Ammon's horn (tissue), 1 donor: ENCODE data around the gene GPR176.

Experiments
- DNase-seq: peaks from one replicate; pipeline ENCODE4 v3.0.0-alpha.2; 2016; ENCODE audit warnings: low spot score

GPR176 gene, protein sequence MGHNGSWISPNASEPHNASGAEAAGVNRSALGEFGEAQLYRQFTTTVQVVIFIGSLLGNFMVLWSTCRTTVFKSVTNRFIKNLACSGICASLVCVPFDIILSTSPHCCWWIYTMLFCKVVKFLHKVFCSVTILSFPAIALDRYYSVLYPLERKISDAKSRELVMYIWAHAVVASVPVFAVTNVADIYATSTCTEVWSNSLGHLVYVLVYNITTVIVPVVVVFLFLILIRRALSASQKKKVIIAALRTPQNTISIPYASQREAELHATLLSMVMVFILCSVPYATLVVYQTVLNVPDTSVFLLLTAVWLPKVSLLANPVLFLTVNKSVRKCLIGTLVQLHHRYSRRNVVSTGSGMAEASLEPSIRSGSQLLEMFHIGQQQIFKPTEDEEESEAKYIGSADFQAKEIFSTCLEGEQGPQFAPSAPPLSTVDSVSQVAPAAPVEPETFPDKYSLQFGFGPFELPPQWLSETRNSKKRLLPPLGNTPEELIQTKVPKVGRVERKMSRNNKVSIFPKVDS

GRCh38 chr15:39919748-39920509, at the start of gene GPR176:
Gene GPR176 (minus strand): TSS chr15:39920266. CDS start chr15:39920026, 240 bp downstream.
- peak; percentile 31 for DNase-seq

- DNase-seq, result no peak
Observed at GRCh38 chr15:39969002-39969394, 48.9 kb upstream of the GPR176 start.

DNA sequence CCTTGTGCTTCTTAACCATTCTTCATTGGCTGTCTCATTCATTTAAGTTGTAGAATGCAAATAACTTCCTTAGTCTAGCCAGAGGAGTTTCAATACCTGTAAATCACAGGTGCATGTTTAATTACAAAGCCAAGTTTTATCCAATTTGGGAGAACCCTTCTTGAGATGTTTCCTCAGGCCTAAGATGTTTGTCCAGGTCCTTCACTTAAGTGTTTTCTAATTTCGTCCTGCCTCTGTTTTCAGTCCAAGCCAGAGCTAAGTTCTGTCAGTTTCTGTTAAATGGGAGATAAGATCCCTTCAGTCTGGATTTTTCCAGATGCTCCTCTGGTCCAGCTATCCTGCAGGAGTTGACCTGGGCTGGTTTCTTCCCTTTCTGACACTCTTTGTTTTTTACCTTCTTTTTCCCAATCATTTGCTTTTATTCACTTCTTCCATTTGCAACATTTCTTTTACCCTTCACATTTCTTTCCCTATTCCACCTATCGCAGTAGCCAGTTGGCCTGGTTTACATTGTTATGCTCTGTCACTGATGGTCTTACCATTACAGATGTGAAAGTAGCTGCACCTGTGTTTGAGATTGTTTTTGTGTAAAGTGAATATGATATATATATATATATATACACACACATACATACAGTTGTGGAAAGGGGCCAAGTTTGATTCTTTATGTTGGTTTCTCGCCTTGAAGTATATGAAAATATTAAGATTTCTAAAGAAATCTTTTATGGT, 48.4 kb upstream of the GPR176 start:
- no peak for DNase-seq

GRCh38 chr15:39966521-39966920, 46.5 kb upstream of the GPR176 start:
- DNase-seq, result no peak

DNA sequence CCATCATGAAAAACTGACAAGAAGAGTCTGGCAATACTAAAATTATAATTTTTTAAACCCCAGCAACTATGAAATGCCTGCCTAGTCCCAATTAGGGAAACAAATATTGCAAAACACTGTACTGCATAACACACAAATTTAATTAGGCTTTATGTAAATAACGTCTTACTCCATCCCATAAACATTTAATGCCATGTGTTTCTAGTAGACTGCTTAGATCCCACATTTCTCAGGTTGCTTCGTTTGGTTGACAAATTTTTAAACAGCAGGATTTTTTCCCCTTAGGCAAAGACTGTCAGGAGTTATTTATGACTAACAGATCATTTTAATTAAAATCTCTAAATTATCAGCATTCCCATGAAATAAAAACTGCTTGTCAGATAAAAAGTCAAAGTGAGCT, 43.7 kb upstream of the GPR176 start:
- DNase-seq, result no peak

DNA sequence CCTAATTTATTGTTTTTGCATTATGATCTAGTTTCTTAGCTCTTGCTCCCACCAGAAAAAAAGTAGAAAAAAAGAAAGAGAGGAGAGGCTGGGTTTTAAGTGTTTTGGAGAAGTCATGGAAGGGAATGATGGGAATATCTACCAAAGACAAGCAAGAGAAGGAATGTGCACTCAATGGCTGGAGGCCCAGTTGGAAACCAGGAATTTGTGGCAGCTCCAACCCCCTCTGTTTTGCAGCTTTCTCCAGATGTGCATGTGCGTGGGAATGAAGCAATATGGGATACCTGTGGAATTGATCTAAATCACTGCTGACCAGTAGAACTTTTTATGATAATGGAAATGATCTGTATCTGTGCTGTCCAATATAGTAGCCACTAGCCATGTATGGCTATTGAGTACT, 41.0 kb upstream of the GPR176 start:
- DNase-seq, result no peak

DNA sequence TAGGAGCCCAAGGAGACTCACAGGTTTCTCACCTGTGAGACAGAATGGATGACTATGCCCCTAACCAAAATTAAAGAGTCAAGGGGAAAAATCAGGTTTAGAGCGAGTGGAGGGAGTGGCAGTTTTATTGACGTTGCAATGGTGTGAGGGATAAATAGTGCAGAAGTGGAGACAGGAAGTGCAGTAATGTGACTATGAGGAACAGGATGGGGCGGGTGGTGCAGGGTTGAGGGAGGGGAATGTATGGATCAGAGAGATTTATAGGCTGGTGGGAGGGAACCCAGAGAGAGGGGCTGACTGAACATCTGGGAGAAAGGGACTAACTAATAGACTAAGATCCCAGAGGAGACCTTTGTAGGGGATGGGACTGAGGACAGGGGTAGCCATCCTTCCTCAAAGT, 40.3 kb upstream of the GPR176 start:
- no peak for DNase-seq

DNA sequence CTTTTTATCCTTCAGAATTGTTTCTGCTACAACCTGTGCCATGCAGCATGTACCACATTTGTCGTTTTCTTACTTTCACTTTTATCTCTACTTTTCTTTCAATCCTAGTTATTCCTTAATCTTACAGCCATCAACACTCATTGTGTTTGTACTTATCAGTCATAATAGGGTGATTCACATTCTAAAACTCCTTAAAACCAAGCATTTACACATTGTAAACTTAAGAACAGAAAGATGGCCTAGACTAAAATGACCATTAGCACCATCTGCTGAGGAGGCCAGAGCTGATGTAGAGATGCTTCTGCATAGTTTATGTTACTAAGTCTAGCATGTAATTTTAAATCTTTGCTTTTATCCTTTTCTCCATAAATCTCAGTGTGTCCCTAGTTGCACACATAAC, 39.3 kb upstream of the GPR176 start:
- DNase-seq, result no peak

- DNase-seq, result no peak
Observed at GRCh38 chr15:39957481-39957880, 37.4 kb upstream of the GPR176 start.

- no peak for DNase-seq
Observed at GRCh38 chr15:39953521-39953920, 33.5 kb upstream of the GPR176 start.

- no peak for DNase-seq
Observed at GRCh38 chr15:39951561-39951960, 31.5 kb upstream of the GPR176 start.

- no peak for DNase-seq
Observed at GRCh38 chr15:39948817-39949216, 28.8 kb upstream of the GPR176 start.

GRCh38 chr15:39947401-39948197, 27.5 kb upstream of the GPR176 start:
- no peak for DNase-seq

GRCh38 chr15:39946862-39947261, 26.8 kb upstream of the GPR176 start:
- no peak for DNase-seq

DNA sequence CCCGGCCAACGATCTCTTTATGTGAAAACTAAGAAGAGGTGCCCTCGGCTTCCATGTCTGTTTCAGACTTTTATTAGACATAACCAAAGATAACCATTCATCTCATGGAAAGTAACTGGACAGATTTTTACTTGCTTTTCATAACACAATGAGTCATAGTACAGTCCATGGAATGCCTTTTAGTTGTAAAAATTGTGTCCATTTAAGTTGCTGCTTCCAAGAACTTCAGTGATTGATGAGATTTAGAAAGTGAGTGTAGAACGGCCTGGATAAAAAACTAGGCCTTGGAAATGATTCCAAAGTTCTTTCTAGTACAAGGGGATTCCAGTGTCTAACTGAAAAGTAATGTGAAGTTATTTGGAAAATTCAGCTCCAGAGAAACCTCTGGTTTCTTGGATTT, 24.7 kb upstream of the GPR176 start:
- DNase-seq, result no peak

GRCh38 chr15:39942753-39943150, 22.7 kb upstream of the GPR176 start:
- no peak for DNase-seq

DNA sequence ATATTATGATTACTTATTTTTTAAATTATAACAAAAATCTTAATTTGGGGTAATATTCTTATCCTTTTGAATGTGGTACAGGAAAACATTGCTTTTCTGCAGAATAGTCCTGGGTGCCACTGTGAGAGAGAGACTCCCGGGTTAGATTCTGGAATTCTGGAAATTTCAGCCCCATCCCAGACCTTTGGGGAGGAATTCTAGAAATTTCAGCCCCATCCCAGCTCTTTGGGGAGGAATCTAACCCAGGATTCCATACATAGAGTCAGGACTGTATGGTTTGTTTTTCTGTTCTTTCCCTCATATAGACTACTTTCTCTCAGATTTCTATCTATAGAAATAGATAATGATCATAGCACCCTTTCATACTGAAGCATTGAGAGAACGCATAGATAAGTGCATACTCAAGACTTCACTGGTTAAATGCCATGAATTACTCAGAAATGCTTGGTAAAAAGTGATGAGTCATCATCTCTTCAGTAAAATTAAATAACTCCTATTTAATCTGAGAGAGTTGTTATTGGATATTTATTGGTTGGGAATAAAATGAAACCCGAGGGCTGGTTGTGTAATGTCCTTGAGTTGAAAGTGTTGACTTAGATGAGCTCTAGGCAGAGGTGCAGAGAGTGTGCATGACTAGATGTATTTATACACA, 22.2 kb upstream of the GPR176 start:
- no peak for DNase-seq

- DNase-seq, result no peak
Observed at GRCh38 chr15:39939487-39940452, 19.7 kb upstream of the GPR176 start.

DNA sequence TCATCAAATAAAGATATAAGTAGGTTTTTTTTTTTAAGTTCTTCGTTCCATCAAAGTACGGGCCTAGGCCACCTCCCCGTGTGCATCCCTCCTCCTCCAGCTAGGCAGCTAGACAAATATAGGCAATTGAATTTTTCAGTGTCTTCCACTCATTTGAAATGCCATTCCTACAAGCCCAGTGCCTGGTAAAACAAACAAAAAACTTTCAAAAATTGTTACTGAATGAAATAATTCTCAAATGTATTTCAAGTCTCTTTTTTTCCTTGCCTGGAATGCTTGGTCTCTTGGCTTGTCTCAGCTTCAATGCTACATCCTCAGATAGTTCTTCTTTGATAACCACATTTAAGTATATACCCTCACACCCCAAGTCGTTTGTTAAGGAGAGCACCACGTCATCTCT, 17.6 kb upstream of the GPR176 start:
- DNase-seq, result no peak

DNA sequence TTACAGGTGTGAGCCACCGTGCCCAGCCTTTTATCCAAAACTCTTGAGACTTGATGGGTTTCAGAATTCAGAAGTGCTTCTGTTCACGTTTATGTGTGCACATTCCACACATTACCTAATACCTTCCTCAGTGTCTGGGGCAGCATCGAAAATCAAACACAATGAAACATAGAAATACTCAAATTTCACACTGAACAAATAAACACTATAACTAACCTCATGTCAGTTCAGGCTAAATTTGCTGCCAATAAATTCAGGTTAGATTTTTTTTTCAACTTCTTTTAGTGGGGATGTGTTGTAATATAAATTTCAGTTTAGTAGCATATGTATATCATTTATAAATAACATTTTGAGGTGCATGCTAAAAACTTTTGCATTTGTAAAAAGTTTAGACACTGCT, 16.6 kb upstream of the GPR176 start:
- no peak for DNase-seq
